HEK293 (cell line): ENCODE results near the gene EVC2.
A peak's percentile ranks its signal among the peaks of the same experiment; 100 is the strongest.

Experiments used
- GFI1B ChIP-seq: fragments of 450-650 bp; formaldehyde crosslinking; IDR thresholded peaks from 2 replicates; pipeline ENCODE4 v1.5.1; 2016; ENCODE audit warnings: missing biosample characterization, missing genetic modification characterization
- INSM2 ChIP-seq: fragments of 450-650 bp; formaldehyde crosslinking; IDR thresholded peaks from 2 replicates; pipeline ENCODE4 v1.5.1; 2016; ENCODE audit warnings: missing biosample characterization, missing genetic modification characterization
- KLF10 ChIP-seq: fragments of 450-650 bp; IDR thresholded peaks from 2 replicates; pipeline ENCODE4 v1.5.1; 2018; ENCODE audit warnings: missing biosample characterization, mild to moderate bottlenecking, missing genetic modification characterization
- KLF17 ChIP-seq: fragments of 450-650 bp; formaldehyde crosslinking; IDR thresholded peaks from 2 replicates; pipeline ENCODE4 v1.5.1; 2016; ENCODE audit warnings: missing biosample characterization, missing genetic modification characterization
- KLF7 ChIP-seq: fragments of 450-650 bp; formaldehyde crosslinking; IDR thresholded peaks from 2 replicates; pipeline ENCODE4 v1.5.1; 2016; ENCODE audit warnings: missing biosample characterization, missing genetic modification characterization, borderline replicate concordance
- OSR2 ChIP-seq: fragments of 450-650 bp; formaldehyde crosslinking; IDR thresholded peaks from 2 replicates; pipeline ENCODE4 v1.5.1; 2016; ENCODE audit warnings: missing biosample characterization, missing genetic modification characterization
- PRDM4 ChIP-seq: fragments of 450-650 bp; formaldehyde crosslinking; IDR thresholded peaks from 2 replicates; pipeline ENCODE4 v1.5.1; 2017; ENCODE audit warnings: missing biosample characterization, missing genetic modification characterization
- SETDB1 ChIP-seq: IDR thresholded peaks from one replicate; pipeline ENCODE4 v1.6.1; 2017; ENCODE audit warnings: mild to moderate bottlenecking, low read length, moderate library complexity, mixed read lengths; ENCODE audit not compliant: insufficient read length
- YY2 ChIP-seq: fragments of 450-650 bp; formaldehyde crosslinking; IDR thresholded peaks from 2 replicates; pipeline ENCODE4 v1.5.1; 2016; ENCODE audit warnings: missing biosample characterization, missing genetic modification characterization
- ZBTB48 ChIP-seq: fragments of 450-650 bp; formaldehyde crosslinking; IDR thresholded peaks from 2 replicates; pipeline ENCODE4 v1.5.1; 2016; ENCODE audit warnings: missing biosample characterization, missing genetic modification characterization
- ZNF112 ChIP-seq: fragments of 450-650 bp; formaldehyde crosslinking; IDR thresholded peaks from 2 replicates; pipeline ENCODE4 v1.5.0; 2017; ENCODE audit warnings: missing biosample characterization, missing genetic modification characterization
- ZNF174 ChIP-seq: fragments of 450-650 bp; formaldehyde crosslinking; IDR thresholded peaks from 2 replicates; pipeline ENCODE4 v1.5.0; 2017; ENCODE audit warnings: missing biosample characterization, mild to moderate bottlenecking, missing genetic modification characterization
- ZNF175 ChIP-seq: fragments of 450-650 bp; formaldehyde crosslinking; IDR thresholded peaks from 2 replicates; pipeline ENCODE4 v1.5.1; 2016; ENCODE audit warnings: missing biosample characterization, missing genetic modification characterization
- ZNF19 ChIP-seq: fragments of 450-650 bp; formaldehyde crosslinking; IDR thresholded peaks from 2 replicates; pipeline ENCODE4; 2016; ENCODE audit warnings: missing biosample characterization, missing genetic modification characterization, low read depth
- ZNF302 ChIP-seq: fragments of 450-650 bp; formaldehyde crosslinking; IDR thresholded peaks from 2 replicates; pipeline ENCODE4 v1.5.1; 2016; ENCODE audit warnings: missing biosample characterization, missing genetic modification characterization, low read depth
- ZNF324 ChIP-seq: fragments of 450-650 bp; formaldehyde crosslinking; IDR thresholded peaks from 2 replicates; pipeline ENCODE4 v1.5.1; 2016; ENCODE audit warnings: missing biosample characterization, missing genetic modification characterization
- ZNF398 ChIP-seq: fragments of 450-650 bp; formaldehyde crosslinking; IDR thresholded peaks from 2 replicates; pipeline ENCODE4 v1.5.1; 2017; ENCODE audit warnings: missing biosample characterization, missing genetic modification characterization
- ZNF501 ChIP-seq: fragments of 450-650 bp; formaldehyde crosslinking; IDR thresholded peaks from 2 replicates; pipeline ENCODE4 v1.5.1; 2016; ENCODE audit warnings: missing biosample characterization, missing genetic modification characterization
- ZNF510 ChIP-seq: fragments of 450-650 bp; formaldehyde crosslinking; IDR thresholded peaks from 2 replicates; pipeline ENCODE4 v1.5.1; 2018; ENCODE audit warnings: mild to moderate bottlenecking, missing genetic modification characterization, missing biosample characterization; ENCODE audit not compliant: insufficient replicate concordance
- ZNF560 ChIP-seq: fragments of 450-650 bp; formaldehyde crosslinking; IDR thresholded peaks from 2 replicates; pipeline ENCODE4 v1.5.1; 2017; ENCODE audit warnings: missing biosample characterization, missing genetic modification characterization, borderline replicate concordance
- ZNF596 ChIP-seq: fragments of 450-650 bp; IDR thresholded peaks from 2 replicates; pipeline ENCODE4 v1.5.0; 2018; ENCODE audit warnings: missing biosample characterization, mild to moderate bottlenecking, missing genetic modification characterization, moderate library complexity
- ZNF600 ChIP-seq: fragments of 450-650 bp; formaldehyde crosslinking; IDR thresholded peaks from 2 replicates; pipeline ENCODE4 v1.5.1; 2016; ENCODE audit warnings: missing biosample characterization, missing genetic modification characterization
- ZNF624 ChIP-seq: fragments of 450-650 bp; formaldehyde crosslinking; IDR thresholded peaks from 2 replicates; pipeline ENCODE4 v1.5.1; 2017; ENCODE audit warnings: missing biosample characterization, missing genetic modification characterization
- ZNF677 ChIP-seq: fragments of 450-650 bp; IDR thresholded peaks from 2 replicates; pipeline ENCODE4 v1.5.0; 2018; ENCODE audit warnings: missing biosample characterization, mild to moderate bottlenecking, missing genetic modification characterization, moderate library complexity
- ZNF776 ChIP-seq: fragments of 450-650 bp; formaldehyde crosslinking; IDR thresholded peaks from 2 replicates; pipeline ENCODE4 v1.5.0; 2017; ENCODE audit warnings: missing biosample characterization, missing genetic modification characterization, borderline replicate concordance
- ZNF777 ChIP-seq: fragments of 450-650 bp; formaldehyde crosslinking; IDR thresholded peaks from 2 replicates; pipeline ENCODE4 v1.5.1; 2017; ENCODE audit warnings: missing biosample characterization, missing genetic modification characterization, borderline replicate concordance
- ZSCAN16 ChIP-seq: fragments of 450-650 bp; formaldehyde crosslinking; IDR thresholded peaks from 2 replicates; pipeline ENCODE4 v1.5.1; 2016; ENCODE audit warnings: missing biosample characterization, missing genetic modification characterization
- TF ChIP-seq, protein P1 (sequence below): fragments of 450-650 bp; formaldehyde crosslinking; IDR thresholded peaks from 2 replicates; pipeline ENCODE4 v1.5.1; 2016; ENCODE audit warnings: missing biosample characterization, missing genetic modification characterization
- TF ChIP-seq, protein P2 (sequence below): fragments of 450-650 bp; formaldehyde crosslinking; IDR thresholded peaks from 2 replicates; pipeline ENCODE4 v1.5.1; 2016; ENCODE audit warnings: missing biosample characterization, missing genetic modification characterization

EVC2 gene

GRCh38 chr4:5710065-5710960, 2.0 kb upstream of the EVC2 start (continued):
- TF ChIP-seq ZNF174 (tag by site-specific recombination) = no peak
- no peak for TF ChIP-seq KLF7 (tag by site-specific recombination)
- TF ChIP-seq KLF10 (tag by site-specific recombination) = no peak
- no peak for TF ChIP-seq ZNF501 (tag by site-specific recombination)
- no peak for TF ChIP-seq ZNF624 (tag by site-specific recombination)
- no peak for TF ChIP-seq ZSCAN16 (tag by site-specific recombination)
- TF ChIP-seq, protein P1, sequence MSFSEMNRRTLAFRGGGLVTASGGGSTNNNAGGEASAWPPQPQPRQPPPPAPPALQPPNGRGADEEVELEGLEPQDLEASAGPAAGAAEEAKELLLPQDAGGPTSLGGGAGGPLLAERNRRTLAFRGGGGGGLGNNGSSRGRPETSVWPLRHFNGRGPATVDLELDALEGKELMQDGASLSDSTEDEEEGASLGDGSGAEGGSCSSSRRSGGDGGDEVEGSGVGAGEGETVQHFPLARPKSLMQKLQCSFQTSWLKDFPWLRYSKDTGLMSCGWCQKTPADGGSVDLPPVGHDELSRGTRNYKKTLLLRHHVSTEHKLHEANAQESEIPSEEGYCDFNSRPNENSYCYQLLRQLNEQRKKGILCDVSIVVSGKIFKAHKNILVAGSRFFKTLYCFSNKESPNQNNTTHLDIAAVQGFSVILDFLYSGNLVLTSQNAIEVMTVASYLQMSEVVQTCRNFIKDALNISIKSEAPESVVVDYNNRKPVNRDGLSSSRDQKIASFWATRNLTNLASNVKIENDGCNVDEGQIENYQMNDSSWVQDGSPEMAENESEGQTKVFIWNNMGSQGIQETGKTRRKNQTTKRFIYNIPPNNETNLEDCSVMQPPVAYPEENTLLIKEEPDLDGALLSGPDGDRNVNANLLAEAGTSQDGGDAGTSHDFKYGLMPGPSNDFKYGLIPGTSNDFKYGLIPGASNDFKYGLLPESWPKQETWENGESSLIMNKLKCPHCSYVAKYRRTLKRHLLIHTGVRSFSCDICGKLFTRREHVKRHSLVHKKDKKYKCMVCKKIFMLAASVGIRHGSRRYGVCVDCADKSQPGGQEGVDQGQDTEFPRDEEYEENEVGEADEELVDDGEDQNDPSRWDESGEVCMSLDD (tag by site-specific recombination) = no peak
- TF ChIP-seq ZNF777 (tag by site-specific recombination) = no peak
- no peak for TF ChIP-seq ZNF302 (tag by site-specific recombination)
- TF ChIP-seq, protein P2, sequence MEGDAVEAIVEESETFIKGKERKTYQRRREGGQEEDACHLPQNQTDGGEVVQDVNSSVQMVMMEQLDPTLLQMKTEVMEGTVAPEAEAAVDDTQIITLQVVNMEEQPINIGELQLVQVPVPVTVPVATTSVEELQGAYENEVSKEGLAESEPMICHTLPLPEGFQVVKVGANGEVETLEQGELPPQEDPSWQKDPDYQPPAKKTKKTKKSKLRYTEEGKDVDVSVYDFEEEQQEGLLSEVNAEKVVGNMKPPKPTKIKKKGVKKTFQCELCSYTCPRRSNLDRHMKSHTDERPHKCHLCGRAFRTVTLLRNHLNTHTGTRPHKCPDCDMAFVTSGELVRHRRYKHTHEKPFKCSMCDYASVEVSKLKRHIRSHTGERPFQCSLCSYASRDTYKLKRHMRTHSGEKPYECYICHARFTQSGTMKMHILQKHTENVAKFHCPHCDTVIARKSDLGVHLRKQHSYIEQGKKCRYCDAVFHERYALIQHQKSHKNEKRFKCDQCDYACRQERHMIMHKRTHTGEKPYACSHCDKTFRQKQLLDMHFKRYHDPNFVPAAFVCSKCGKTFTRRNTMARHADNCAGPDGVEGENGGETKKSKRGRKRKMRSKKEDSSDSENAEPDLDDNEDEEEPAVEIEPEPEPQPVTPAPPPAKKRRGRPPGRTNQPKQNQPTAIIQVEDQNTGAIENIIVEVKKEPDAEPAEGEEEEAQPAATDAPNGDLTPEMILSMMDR (tag by site-specific recombination) = peak; percentile 34; the same call in 1 of the 2 replicates
- TF ChIP-seq ZNF19 (tag by site-specific recombination) = no peak
- no peak for TF ChIP-seq INSM2 (tag by site-specific recombination)
- TF ChIP-seq PRDM4 (tag by site-specific recombination) = no peak
- no peak for TF ChIP-seq ZNF510
- TF ChIP-seq ZNF776 (tag by site-specific recombination) = no peak
- TF ChIP-seq ZNF600 (tag by site-specific recombination) = no peak
- TF ChIP-seq ZNF596 = no peak
- TF ChIP-seq ZNF324 = no peak
- TF ChIP-seq KLF17 = no peak
- TF ChIP-seq ZNF560 (tag by site-specific recombination) = no peak
- TF ChIP-seq OSR2 = no peak
- no peak for TF ChIP-seq ZNF398
- no peak for TF ChIP-seq ZNF112
- no peak for TF ChIP-seq GFI1B (tag by site-specific recombination)
- TF ChIP-seq ZBTB48 = peak; percentile 70
- TF ChIP-seq YY2 (tag by site-specific recombination) = no peak
- no peak for TF ChIP-seq SETDB1
- TF ChIP-seq ZNF677 = no peak
- no peak for TF ChIP-seq ZNF175 (tag by site-specific recombination)
